Endothelial cell (in vitro differentiated cells): ENCODE measurements around the gene TP53. TPM values are rescaled to one million over a fixed set of nuclear protein-coding genes. Genes with fewer than 3 reads are reported as not detected.

ENCODE experiments used
- DNase-seq: peaks from one replicate; pipeline ENCODE4 v3.0.0; 2021; ENCODE audit warnings: low spot score
- H3K27ac Mint-ChIP-seq: one replicate; pipeline ENCODE4 v1.8.0; 2021; ENCODE audit warnings: mixed read lengths, inconsistent platforms; ENCODE audit not compliant: unreplicated experiment
- H3K27me3 Mint-ChIP-seq: one replicate; pipeline ENCODE4 v1.8.0; 2021; ENCODE audit warnings: mild to moderate bottlenecking, moderate library complexity, mixed read lengths, inconsistent platforms; ENCODE audit not compliant: unreplicated experiment
- H3K36me3 Mint-ChIP-seq: one replicate; pipeline ENCODE4 v1.8.0; 2021; ENCODE audit warnings: mild to moderate bottlenecking, low read depth, mixed read lengths, inconsistent platforms; ENCODE audit not compliant: unreplicated experiment
- H3K4me1 Mint-ChIP-seq: one replicate; pipeline ENCODE4 v1.8.0; 2021; ENCODE audit warnings: mild to moderate bottlenecking, mixed read lengths, inconsistent platforms; ENCODE audit not compliant: unreplicated experiment
- H3K4me3 Mint-ChIP-seq: one replicate; pipeline ENCODE4 v1.8.0; 2021; ENCODE audit warnings: mild to moderate bottlenecking, mixed read lengths, inconsistent platforms; ENCODE audit not compliant: unreplicated experiment
- H3K9me3 Mint-ChIP-seq: one replicate; pipeline ENCODE4 v1.8.0; 2021; ENCODE audit warnings: mixed read lengths, inconsistent platforms; ENCODE audit not compliant: unreplicated experiment
- CTCF ChIP-seq: fragments of 200-600 bp; sonication (generic); IDR thresholded peaks from one replicate; pipeline ENCODE4 v1.5.0; 2021; ENCODE audit warnings: antibody characterized with exemption; ENCODE audit not compliant: unreplicated experiment
- total RNA-seq: library from RNA; stranded (reverse); fragmentation: NEBNext Ultra II Directional; extraction: Animal tissue kit (Norgen Biotek cat#: 25700); gene quantifications from one replicate; pipeline ENCODE4 v1.2.1, GENCODE V29; 2021; ENCODE audit not compliant: unreplicated experiment

Gene TP53
- total RNA-seq, 1 donor from 2014 or later: 95.5 TPM

- Mint-ChIP-seq H3K9me3 (no peaks in the 10 kb centered on the region), H3K27me3 (peaks cover 5% of the 10 kb centered on the region), H3K27ac (no peak overlapping the region), H3K4me1 (peaks cover 3% of the 10 kb centered on the region), H3K4me3 (no peak overlapping the region), H3K36me3 (no peaks in the 10 kb centered on the region)
- DNase-seq: peak; percentile 47
- TF ChIP-seq CTCF: peak; percentile 64
Measured at GRCh38 chr17:7632492-7632894, 54.8 kb downstream of the TP53 start.

GRCh38 chr17:7631398-7632380 lies 55.6 kb downstream of the TP53 start:
- Mint-ChIP-seq H3K27me3 (peaks cover 5% of the 10 kb centered on the region), H3K4me1 (peaks cover 5% of the 10 kb centered on the region), H3K36me3 (no peaks in the 10 kb centered on the region), H3K4me3 (no peak overlapping the region), H3K27ac (no peak overlapping the region), H3K9me3 (no peaks in the 10 kb centered on the region)
- TF ChIP-seq CTCF: no peak
- DNase-seq: no peak

- no peaks in the 10 kb centered on the region for H3K36me3 Mint-ChIP-seq
- DNase-seq: no peak
- H3K27ac Mint-ChIP-seq: no peak within 1 kb of the TSS
- peaks cover 9% of the 10 kb centered on the region for H3K27me3 Mint-ChIP-seq
- peaks cover 8% of the 10 kb centered on the region for H3K4me1 Mint-ChIP-seq
- TF ChIP-seq CTCF: no peak
- H3K9me3 Mint-ChIP-seq: no peaks in the 10 kb centered on the region
- no peak within 1 kb of the TSS for H3K4me3 Mint-ChIP-seq
Measured at GRCh38 chr17:7629939-7630571, 57.2 kb downstream of the TP53 start, which contains the start of gene SHBG. Gene SHBG (plus strand): TSS chr17:7630135. CDS start chr17:7630173, 38 bp downstream.

GRCh38 chr17:7627250-7628121 lies 59.8 kb downstream of the TP53 start, which contains the start of gene SAT2:
Gene SAT2 (minus strand): TSS chr17:7627821. CDS start chr17:7627635, 186 bp downstream.
- peak within 1 kb of the TSS; percentile 24 for H3K27ac Mint-ChIP-seq
- peaks cover 10% of the 10 kb centered on the region for H3K27me3 Mint-ChIP-seq
- peak within 1 kb of the TSS; percentile 88 for H3K4me3 Mint-ChIP-seq
- TF ChIP-seq CTCF: no peak
- peaks cover 8% of the 10 kb centered on the region for H3K4me1 Mint-ChIP-seq
- H3K36me3 Mint-ChIP-seq: no peaks in the 10 kb centered on the region
- peak; percentile 91 for DNase-seq
- no peaks in the 10 kb centered on the region for H3K9me3 Mint-ChIP-seq
